Measurements from ENCODE around the gene EIF2B4. TPM values are rescaled to one million over a fixed set of nuclear protein-coding genes. Genes with fewer than 3 reads are reported as not detected.

Gene EIF2B4
- total RNA-seq, 1 experiment from 2014 or later = 67.2 TPM

DNA sequence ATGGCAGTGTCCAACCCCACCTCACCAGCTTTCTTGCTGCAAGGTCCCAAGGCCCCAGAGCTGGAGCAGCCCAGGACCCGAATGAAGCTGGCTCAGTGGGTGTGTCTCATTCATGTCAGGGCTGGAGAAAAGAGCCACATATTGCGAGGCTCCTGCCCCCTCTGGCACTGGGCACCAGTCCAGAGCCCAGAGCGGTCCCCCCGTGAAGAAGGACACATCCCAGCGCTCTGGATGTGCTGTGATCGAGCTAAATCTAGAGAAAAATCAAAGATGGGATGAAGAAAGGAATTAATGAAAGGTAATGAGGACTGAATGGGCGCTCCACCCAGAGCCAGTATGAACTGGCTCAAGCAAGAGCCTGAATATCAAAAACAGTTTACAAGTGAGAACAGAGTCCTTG lies 34.0 kb downstream of the EIF2B4 start:
- no CpG with 5 or more reads among the region's 7 CpGs for WGBS (ENCODE audit: extremely low coverage, insufficient read length, low lambda C conversion rate)
- H3K27me3 Mint-ChIP-seq (ENCODE audit: low read depth) = no peaks in the 10 kb centered on the region
- Histone ChIP-seq H3K4me2 (ENCODE audit: insufficient read depth, insufficient read length, low read length) (no peak overlapping the region), H2BK20ac (ENCODE audit: low read depth, low read length, poor library complexity, severe bottlenecking) (no peak overlapping the region), H2BK5ac (ENCODE audit: insufficient read length, low read length) (no peak overlapping the region), H2BK12ac (ENCODE audit: insufficient read length, low read depth, low read length) (no peak overlapping the region), H2BK120ac (ENCODE audit: low read depth, low read length, poor library complexity, severe bottlenecking) (no peak overlapping the region), H2AFZ (ENCODE audit: low read length) (no peak overlapping the region), H3K27me3 (ENCODE audit: insufficient read depth, low read length) (no peaks in the 10 kb centered on the region), H2AK5ac (ENCODE audit: insufficient read length, low read length) (no peak overlapping the region), H3K23me2 (ENCODE audit: insufficient read length, low read depth, low read length, poor library complexity, severe bottlenecking) (no peaks in the 10 kb centered on the region), H3K18ac (ENCODE audit: insufficient read length, low read depth, low read length) (no peak overlapping the region), H4K8ac (replicated peaks; ENCODE audit: insufficient read length, low read depth, low read length) (no peak overlapping the region), H4K91ac (ENCODE audit: insufficient read length, low read depth, low read length) (no peak overlapping the region), H3T11ph (ENCODE audit: low read length) (no peak overlapping the region), H3K4me1 (ENCODE audit: insufficient read depth, low read length) (no peaks in the 10 kb centered on the region), H4K20me1 (ENCODE audit: control insufficient read depth, insufficient read depth, insufficient read length) (no peaks in the 10 kb centered on the region), H3K79me1 (ENCODE audit: insufficient read depth, low read depth, low read length, poor library complexity, severe bottlenecking) (no peaks in the 10 kb centered on the region), H3K56ac (ENCODE audit: insufficient read length, low read depth, low read length) (no peak overlapping the region), H4K5ac (ENCODE audit: insufficient read length, low read depth, low read length) (no peak overlapping the region), H3K79me2 (ENCODE audit: insufficient read depth, low read length) (no peaks in the 10 kb centered on the region), H3K9ac (ENCODE audit: extremely low read depth, insufficient read length, low read length) (no peak overlapping the region), H3K23ac (ENCODE audit: insufficient read length, low read depth, low read length) (no peak overlapping the region), H3K27ac (ENCODE audit: insufficient read length, low read depth, low read length) (no peak overlapping the region), H3K4ac (ENCODE audit: low read depth, low read length) (no peak overlapping the region), H3K14ac (ENCODE audit: insufficient read depth, low read length) (no peak overlapping the region), H2BK15ac (ENCODE audit: low read depth, low read length) (no peak overlapping the region), H3K9me3 (ENCODE audit: control insufficient read depth, low read depth, low read length) (no peaks in the 10 kb centered on the region)
- peaks cover 41 to 79% (median 70%) of the 10 kb centered on the region in 3 experiments for H3K36me3 Mint-ChIP-seq (ENCODE audit: insufficient read depth in 1 of 3, low read depth in 3 of 3)
- no peaks in the 10 kb centered on the region for H3K4me1 Mint-ChIP-seq
- H3K9me3 Mint-ChIP-seq = no peaks in the 10 kb centered on the region
- TF ChIP-seq, protein P1, sequence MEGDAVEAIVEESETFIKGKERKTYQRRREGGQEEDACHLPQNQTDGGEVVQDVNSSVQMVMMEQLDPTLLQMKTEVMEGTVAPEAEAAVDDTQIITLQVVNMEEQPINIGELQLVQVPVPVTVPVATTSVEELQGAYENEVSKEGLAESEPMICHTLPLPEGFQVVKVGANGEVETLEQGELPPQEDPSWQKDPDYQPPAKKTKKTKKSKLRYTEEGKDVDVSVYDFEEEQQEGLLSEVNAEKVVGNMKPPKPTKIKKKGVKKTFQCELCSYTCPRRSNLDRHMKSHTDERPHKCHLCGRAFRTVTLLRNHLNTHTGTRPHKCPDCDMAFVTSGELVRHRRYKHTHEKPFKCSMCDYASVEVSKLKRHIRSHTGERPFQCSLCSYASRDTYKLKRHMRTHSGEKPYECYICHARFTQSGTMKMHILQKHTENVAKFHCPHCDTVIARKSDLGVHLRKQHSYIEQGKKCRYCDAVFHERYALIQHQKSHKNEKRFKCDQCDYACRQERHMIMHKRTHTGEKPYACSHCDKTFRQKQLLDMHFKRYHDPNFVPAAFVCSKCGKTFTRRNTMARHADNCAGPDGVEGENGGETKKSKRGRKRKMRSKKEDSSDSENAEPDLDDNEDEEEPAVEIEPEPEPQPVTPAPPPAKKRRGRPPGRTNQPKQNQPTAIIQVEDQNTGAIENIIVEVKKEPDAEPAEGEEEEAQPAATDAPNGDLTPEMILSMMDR (conservative IDR thresholded peaks at IDR 0.05) = no peak
- no peak overlapping the region for H3K4me3 Mint-ChIP-seq
- no peak for DNase-seq
- H3K27ac Mint-ChIP-seq = no peak overlapping the region
